ENCODE measurements around the gene ZMYND10. TPM values are rescaled to one million over a fixed set of nuclear protein-coding genes. Genes with fewer than 3 reads are reported as not detected.

Gene ZMYND10
- total RNA-seq: under 1 TPM; 0.23 to 0.24 TPM
- long read RNA-seq, donor 1: 0 reads
- long read RNA-seq, donor 2, partial matches to known transcripts: 0 of 1 reads
- long read RNA-seq, donor 2, other reads (novel, unspliced or antisense): 1 of 1 reads

GRCh38 chr3:50345586-50346234, at the start of gene ZMYND10:
Gene ZMYND10 (minus strand): TSS chr3:50345732. CDS start chr3:50345579, 153 bp downstream.
- peak; percentile 92 for DNase-seq (ENCODE audit: low spot score)
- intact Hi-C loops (cut with DNase I): loop anchor here in 1 of 2 donors (5.0 kb wide), 1 partner anchor 197 kb away; no protein-coding TSS in a partner anchor

- DNase-seq (ENCODE audit: low spot score): no peak
- intact Hi-C loops (cut with DNase I): no loop called here
These were observed 47.5 kb upstream of the ZMYND10 start for GRCh38 chr3:50393061-50393460.

- no peak for DNase-seq (ENCODE audit: low spot score)
- intact Hi-C loops (cut with DNase I): no loop called here
These were observed 46.7 kb upstream of the ZMYND10 start for GRCh38 chr3:50392101-50392715.

GRCh38 chr3:50390508-50391224, 45.1 kb upstream of the ZMYND10 start:
- no peak for DNase-seq (ENCODE audit: low spot score)
- intact Hi-C loops (cut with DNase I): no loop called here

GRCh38 chr3:50389414-50389767, 43.9 kb upstream of the ZMYND10 start:
- DNase-seq (ENCODE audit: low spot score): no peak
- intact Hi-C loops (cut with DNase I): no loop called here

GRCh38 chr3:50388720-50389413, 43.3 kb upstream of the ZMYND10 start:
- intact Hi-C loops (cut with DNase I): no loop called here
- DNase-seq (ENCODE audit: low spot score): no peak

GRCh38 chr3:50388016-50388719, 42.6 kb upstream of the ZMYND10 start:
- intact Hi-C loops (cut with DNase I): no loop called here
- no peak for DNase-seq (ENCODE audit: low spot score)

- DNase-seq (ENCODE audit: low spot score): no peak
- intact Hi-C loops (cut with DNase I): no loop called here
These were observed 40.2 kb upstream of the ZMYND10 start for GRCh38 chr3:50385754-50386153.

- DNase-seq (ENCODE audit: low spot score): no peak
- intact Hi-C loops (cut with DNase I): no loop called here
These were observed 38.2 kb upstream of the ZMYND10 start for GRCh38 chr3:50383750-50384149.

GRCh38 chr3:50382722-50383121, 37.2 kb upstream of the ZMYND10 start:
- no peak for DNase-seq (ENCODE audit: low spot score)
- intact Hi-C loops (cut with DNase I): no loop called here

- DNase-seq (ENCODE audit: low spot score): no peak
- intact Hi-C loops (cut with DNase I): no loop called here
These were observed 35.9 kb upstream of the ZMYND10 start for GRCh38 chr3:50381383-50381782.

GRCh38 chr3:50380405-50381085, 35.0 kb upstream of the ZMYND10 start:
- no peak for DNase-seq (ENCODE audit: low spot score)
- intact Hi-C loops (cut with DNase I): no loop called here

GRCh38 chr3:50378757-50379156, 33.2 kb upstream of the ZMYND10 start:
- intact Hi-C loops (cut with DNase I): no loop called here
- no peak for DNase-seq (ENCODE audit: low spot score)

- no peak for DNase-seq (ENCODE audit: low spot score)
- intact Hi-C loops (cut with DNase I): no loop called here
These were observed 32.5 kb upstream of the ZMYND10 start for GRCh38 chr3:50378024-50378423.

GRCh38 chr3:50375258-50375931, 29.9 kb upstream of the ZMYND10 start:
- DNase-seq (ENCODE audit: low spot score): no peak
- intact Hi-C loops (cut with DNase I): no loop called here

- intact Hi-C loops (cut with DNase I): no loop called here
These were observed 29.1 kb upstream of the ZMYND10 start for GRCh38 chr3:50374363-50375257.

More at GRCh38 chr3:50374363-50375257, 29.1 kb upstream of the ZMYND10 start:
- DNase-seq (ENCODE audit: low spot score): no peak

Data from posterior vena cava (tissue), 2 donors.